ENCODE measurements around the gene TLE5.

GRCh38 chr19:3057275-3057714, 5.0 kb downstream of the TLE5 start:
- TF ChIP-seq NR3C1 (IDR thresholded peaks at IDR 0.05) (no peak), CTCF (IDR thresholded peaks at IDR 0.05) (no peak), RCOR1 (IDR thresholded peaks at IDR 0.05; ENCODE audit: low read depth, low read length) (no peak), TP53 (CRISPR knock-in tag; IDR thresholded peaks at IDR 0.05) (no peak), ZNF302 (CRISPR knock-in tag; IDR thresholded peaks at IDR 0.05) (no peak)
